Measurements from ENCODE around the gene DAAM2. TPM values are rescaled to one million over a fixed set of nuclear protein-coding genes. Genes with fewer than 3 reads are reported as not detected.

Gene DAAM2
- total RNA-seq, 1 donor from 2014 or later, result 31.8 TPM

GRCh38 chr6:39852324-39852723, 60.1 kb downstream of the DAAM2 start:
- Histone ChIP-seq H3K4me1 (ENCODE audit: control insufficient read depth in 3 of 3, insufficient read depth in 3 of 3, low read length in 3 of 3) (peaks cover 21 to 44% (median 40%) of the 10 kb centered on the region in 3 donors), H3K4me3 (ENCODE audit: low read length in 3 of 3) (no peak overlapping the region), H3K9ac (ENCODE audit: low read depth in 1 of 3, low read length in 3 of 3) (no peak overlapping the region), H3K36me3 (ENCODE audit: control insufficient read depth in 3 of 3, insufficient read depth in 3 of 3, low read length in 3 of 3) (peaks cover 10 to 11% (median 10%) of the 10 kb centered on the region in 3 donors), H3K27ac (ENCODE audit: low read depth, low read length) (peak overlapping the region; percentile 10), H3K9me3 (ENCODE audit: control insufficient read depth in 3 of 3, low read length in 3 of 3) (no peaks in the 10 kb centered on the region), H3K27me3 (ENCODE audit: control insufficient read depth in 3 of 3, insufficient read depth in 3 of 3, low read length in 3 of 3) (no peaks in the 10 kb centered on the region)

GRCh38 chr6:39853604-39854003, 61.4 kb downstream of the DAAM2 start:
- H3K4me1 ChIP-seq (ENCODE audit: control insufficient read depth in 3 of 3, insufficient read depth in 3 of 3, low read length in 3 of 3), result peaks cover 15 to 34% (median 29%) of the 10 kb centered on the region in 3 donors
- no peak overlapping the region for H3K27ac ChIP-seq (ENCODE audit: low read depth, low read length)
- no peak overlapping the region for H3K9ac ChIP-seq (ENCODE audit: low read depth in 1 of 3, low read length in 3 of 3)
- H3K36me3 ChIP-seq (ENCODE audit: control insufficient read depth in 3 of 3, insufficient read depth in 3 of 3, low read length in 3 of 3), result peaks cover 10 to 11% (median 10%) of the 10 kb centered on the region in 3 donors
- H3K27me3 ChIP-seq (ENCODE audit: control insufficient read depth in 3 of 3, insufficient read depth in 3 of 3, low read length in 3 of 3), result no peaks in the 10 kb centered on the region
- no peaks in the 10 kb centered on the region for H3K9me3 ChIP-seq (ENCODE audit: control insufficient read depth in 3 of 3, low read length in 3 of 3)
- no peak overlapping the region for H3K4me3 ChIP-seq (ENCODE audit: low read length in 3 of 3)

GRCh38 chr6:39855356-39855995, 63.3 kb downstream of the DAAM2 start:
- H3K9me3 ChIP-seq (ENCODE audit: control insufficient read depth in 3 of 3, low read length in 3 of 3), result no peaks in the 10 kb centered on the region
- H3K4me1 ChIP-seq (ENCODE audit: control insufficient read depth in 3 of 3, insufficient read depth in 3 of 3, low read length in 3 of 3), result peaks cover 11 to 24% (median 11%) of the 10 kb centered on the region in 3 donors
- peaks cover 10 to 15% (median 11%) of the 10 kb centered on the region in 3 donors for H3K36me3 ChIP-seq (ENCODE audit: control insufficient read depth in 3 of 3, insufficient read depth in 3 of 3, low read length in 3 of 3)
- H3K27me3 ChIP-seq (ENCODE audit: control insufficient read depth in 3 of 3, insufficient read depth in 3 of 3, low read length in 3 of 3), result no peaks in the 10 kb centered on the region
- no peak overlapping the region for H3K4me3 ChIP-seq (ENCODE audit: low read length in 3 of 3)
- H3K27ac ChIP-seq (ENCODE audit: low read depth, low read length), result peak overlapping the region; percentile 7
- no peak overlapping the region for H3K9ac ChIP-seq (ENCODE audit: low read depth in 1 of 3, low read length in 3 of 3)

- Histone ChIP-seq H3K4me3 (ENCODE audit: low read length in 3 of 3) (no peak overlapping the region), H3K4me1 (ENCODE audit: control insufficient read depth in 3 of 3, insufficient read depth in 3 of 3, low read length in 3 of 3) (peaks cover 3 to 10% (median 9%) of the 10 kb centered on the region in 3 donors), H3K9me3 (ENCODE audit: control insufficient read depth in 3 of 3, low read length in 3 of 3) (no peaks in the 10 kb centered on the region), H3K27ac (ENCODE audit: low read depth, low read length) (no peak overlapping the region), H3K36me3 (ENCODE audit: control insufficient read depth in 3 of 3, insufficient read depth in 3 of 3, low read length in 3 of 3) (peaks cover 16 to 25% (median 17%) of the 10 kb centered on the region in 3 donors), H3K27me3 (ENCODE audit: control insufficient read depth in 3 of 3, insufficient read depth in 3 of 3, low read length in 3 of 3) (no peaks in the 10 kb centered on the region), H3K9ac (ENCODE audit: low read depth in 1 of 3, low read length in 3 of 3) (no peak overlapping the region)
Observed at GRCh38 chr6:39859025-39859424, 66.8 kb downstream of the DAAM2 start.

GRCh38 chr6:39861663-39862062, 69.5 kb downstream of the DAAM2 start:
- Histone ChIP-seq H3K4me1 (ENCODE audit: control insufficient read depth in 3 of 3, insufficient read depth in 3 of 3, low read length in 3 of 3) (peaks cover 3 to 9% (median 7%) of the 10 kb centered on the region in 3 donors), H3K4me3 (ENCODE audit: low read length in 3 of 3) (no peak overlapping the region), H3K27me3 (ENCODE audit: control insufficient read depth in 3 of 3, insufficient read depth in 3 of 3, low read length in 3 of 3) (no peaks in the 10 kb centered on the region), H3K9ac (ENCODE audit: low read depth in 1 of 3, low read length in 3 of 3) (no peak overlapping the region), H3K9me3 (ENCODE audit: control insufficient read depth in 3 of 3, low read length in 3 of 3) (no peaks in the 10 kb centered on the region), H3K27ac (ENCODE audit: low read depth, low read length) (no peak overlapping the region), H3K36me3 (ENCODE audit: control insufficient read depth in 3 of 3, insufficient read depth in 3 of 3, low read length in 3 of 3) (peaks cover 14 to 20% (median 15%) of the 10 kb centered on the region in 3 donors)

- H3K9ac ChIP-seq (ENCODE audit: low read depth in 1 of 3, low read length in 3 of 3), result peak overlapping the region in 1 of 3 donors; percentile 34
- no peak overlapping the region for H3K4me3 ChIP-seq (ENCODE audit: low read length in 3 of 3)
- peaks cover 3 to 9% (median 7%) of the 10 kb centered on the region in 3 donors for H3K4me1 ChIP-seq (ENCODE audit: control insufficient read depth in 3 of 3, insufficient read depth in 3 of 3, low read length in 3 of 3)
- peaks cover 24 to 36% (median 27%) of the 10 kb centered on the region in 3 donors for H3K36me3 ChIP-seq (ENCODE audit: control insufficient read depth in 3 of 3, insufficient read depth in 3 of 3, low read length in 3 of 3)
- H3K27ac ChIP-seq (ENCODE audit: low read depth, low read length), result no peak overlapping the region
- no peaks in the 10 kb centered on the region for H3K27me3 ChIP-seq (ENCODE audit: control insufficient read depth in 3 of 3, insufficient read depth in 3 of 3, low read length in 3 of 3)
- no peaks in the 10 kb centered on the region for H3K9me3 ChIP-seq (ENCODE audit: control insufficient read depth in 3 of 3, low read length in 3 of 3)
Observed at GRCh38 chr6:39865011-39865888, 73.1 kb downstream of the DAAM2 start.

GRCh38 chr6:39867592-39867991, 75.4 kb downstream of the DAAM2 start:
- Histone ChIP-seq H3K9me3 (ENCODE audit: control insufficient read depth in 3 of 3, low read length in 3 of 3) (no peaks in the 10 kb centered on the region), H3K4me3 (ENCODE audit: low read length in 3 of 3) (no peak overlapping the region), H3K4me1 (ENCODE audit: control insufficient read depth in 3 of 3, insufficient read depth in 3 of 3, low read length in 3 of 3) (peaks cover 0 to 7% (median 3%) of the 10 kb centered on the region in 3 donors), H3K27ac (ENCODE audit: low read depth, low read length) (no peak overlapping the region), H3K9ac (ENCODE audit: low read depth in 1 of 3, low read length in 3 of 3) (no peak overlapping the region), H3K27me3 (ENCODE audit: control insufficient read depth in 3 of 3, insufficient read depth in 3 of 3, low read length in 3 of 3) (no peaks in the 10 kb centered on the region), H3K36me3 (ENCODE audit: control insufficient read depth in 3 of 3, insufficient read depth in 3 of 3, low read length in 3 of 3) (peaks cover 18 to 36% (median 35%) of the 10 kb centered on the region in 3 donors)

- Histone ChIP-seq H3K4me3 (ENCODE audit: low read length in 3 of 3) (no peak overlapping the region), H3K9ac (ENCODE audit: low read depth in 1 of 3, low read length in 3 of 3) (no peak overlapping the region), H3K27ac (ENCODE audit: low read depth, low read length) (no peak overlapping the region), H3K27me3 (ENCODE audit: control insufficient read depth in 3 of 3, insufficient read depth in 3 of 3, low read length in 3 of 3) (no peaks in the 10 kb centered on the region), H3K4me1 (ENCODE audit: control insufficient read depth in 3 of 3, insufficient read depth in 3 of 3, low read length in 3 of 3) (no peaks in the 10 kb centered on the region), H3K36me3 (ENCODE audit: control insufficient read depth in 3 of 3, insufficient read depth in 3 of 3, low read length in 3 of 3) (peaks cover 34 to 54% (median 52%) of the 10 kb centered on the region in 3 donors), H3K9me3 (ENCODE audit: control insufficient read depth in 3 of 3, low read length in 3 of 3) (no peaks in the 10 kb centered on the region)
Observed at GRCh38 chr6:39870950-39871349, 78.8 kb downstream of the DAAM2 start.

GRCh38 chr6:39873439-39873838, 81.3 kb downstream of the DAAM2 start:
- Histone ChIP-seq H3K27me3 (ENCODE audit: control insufficient read depth in 3 of 3, insufficient read depth in 3 of 3, low read length in 3 of 3) (no peaks in the 10 kb centered on the region), H3K27ac (ENCODE audit: low read depth, low read length) (no peak overlapping the region), H3K9ac (ENCODE audit: low read depth in 1 of 3, low read length in 3 of 3) (no peak overlapping the region), H3K4me1 (ENCODE audit: control insufficient read depth in 3 of 3, insufficient read depth in 3 of 3, low read length in 3 of 3) (no peaks in the 10 kb centered on the region), H3K36me3 (ENCODE audit: control insufficient read depth in 3 of 3, insufficient read depth in 3 of 3, low read length in 3 of 3) (peaks cover 31 to 60% (median 50%) of the 10 kb centered on the region in 3 donors), H3K4me3 (ENCODE audit: low read length in 3 of 3) (no peak overlapping the region), H3K9me3 (ENCODE audit: control insufficient read depth in 3 of 3, low read length in 3 of 3) (no peaks in the 10 kb centered on the region)

- H3K4me1 ChIP-seq (ENCODE audit: control insufficient read depth in 3 of 3, insufficient read depth in 3 of 3, low read length in 3 of 3), result peaks cover 0 to 19% (median 8%) of the 10 kb centered on the region in 3 donors
- H3K27me3 ChIP-seq (ENCODE audit: control insufficient read depth in 3 of 3, insufficient read depth in 3 of 3, low read length in 3 of 3), result no peaks in the 10 kb centered on the region
- H3K9me3 ChIP-seq (ENCODE audit: control insufficient read depth in 3 of 3, low read length in 3 of 3), result no peaks in the 10 kb centered on the region
- H3K9ac ChIP-seq (ENCODE audit: low read depth in 1 of 3, low read length in 3 of 3), result no peak overlapping the region
- H3K36me3 ChIP-seq (ENCODE audit: control insufficient read depth in 3 of 3, insufficient read depth in 3 of 3, low read length in 3 of 3), result peaks cover 33 to 51% (median 37%) of the 10 kb centered on the region in 3 donors
- H3K4me3 ChIP-seq (ENCODE audit: low read length in 3 of 3), result no peak overlapping the region
- no peak overlapping the region for H3K27ac ChIP-seq (ENCODE audit: low read depth, low read length)
Observed at GRCh38 chr6:39876111-39876510, 83.9 kb downstream of the DAAM2 start.
